Mesenchymal stem cell (in vitro differentiated cells and primary cell): ENCODE measurements around the gene MGAT5B.

Experiments
- DNase-seq: peaks from one replicate; pipeline ENCODE4 v3.0.0-alpha.2; 2013
- H2AFZ ChIP-seq: one replicate; pipeline ENCODE4 v1.6.1; 2013; ENCODE audit warnings: low read depth, mild to moderate bottlenecking, control low read depth, inconsistent platforms, low read length, moderate library complexity
- H2AK5ac ChIP-seq: 2 replicates; pipeline ENCODE4 v1.6.1; 2013; ENCODE audit warnings: low read length, moderate library complexity, mild to moderate bottlenecking, inconsistent platforms; ENCODE audit not compliant: severe bottlenecking
- H2BK120ac ChIP-seq: one replicate; pipeline ENCODE4 v1.6.1; 2013; ENCODE audit warnings: low read depth, mild to moderate bottlenecking, inconsistent platforms, low read length, moderate library complexity
- H2BK12ac ChIP-seq, 2 experiments: one replicate each; pipeline ENCODE4 v1.6.1; 2013; ENCODE audit warnings: inconsistent platforms in 2 of 2, low read length in 2 of 2, mild to moderate bottlenecking in 2 of 2, moderate library complexity in 2 of 2, control low read depth in 1 of 2
- H2BK15ac ChIP-seq: one replicate; pipeline ENCODE4 v1.6.1; 2013; ENCODE audit warnings: mild to moderate bottlenecking, low read depth, inconsistent platforms; ENCODE audit not compliant: poor library complexity, severe bottlenecking
- H2BK5ac ChIP-seq: 2 replicates; pipeline ENCODE4 v1.6.1; 2013; ENCODE audit warnings: low read depth, mild to moderate bottlenecking, low read length, control low read depth, inconsistent platforms; ENCODE audit not compliant: poor library complexity, severe bottlenecking
- H3K14ac ChIP-seq, 2 experiments: one replicate each; pipeline ENCODE4 v1.6.1; 2013; ENCODE audit warnings: inconsistent platforms in 2 of 2, low read length in 2 of 2, control low read depth in 1 of 2, mild to moderate bottlenecking in 1 of 2, moderate library complexity in 1 of 2
- H3K18ac ChIP-seq, 2 experiments: one replicate each; pipeline ENCODE4 v1.6.1; 2013; ENCODE audit warnings: inconsistent platforms in 2 of 2, low read length in 2 of 2, control low read depth in 1 of 2, low read depth in 1 of 2, mild to moderate bottlenecking in 1 of 2
- H3K23ac ChIP-seq, 2 experiments: one replicate each; pipeline ENCODE4 v1.6.1; 2013; ENCODE audit warnings: inconsistent platforms in 2 of 2, low read length in 2 of 2, mild to moderate bottlenecking in 2 of 2, moderate library complexity in 2 of 2, control low read depth in 1 of 2
- H3K27ac ChIP-seq: 2 replicates; pipeline ENCODE4 v1.5.1; 2013; ENCODE audit warnings: mild to moderate bottlenecking, moderate library complexity, low read length, control low read depth, inconsistent platforms; ENCODE audit not compliant: poor library complexity, severe bottlenecking
- H3K27me3 ChIP-seq, 2 experiments: 2 replicates each; pipeline versions ENCODE4 v1.6.1 to v1.7.0; 2013; ENCODE audit warnings: low read length in 2 of 2, mild to moderate bottlenecking in 2 of 2, moderate library complexity in 2 of 2, control low read depth in 1 of 2, inconsistent platforms in 1 of 2; ENCODE audit not compliant: control insufficient read depth in 1 of 2, insufficient read depth in 1 of 2
- H3K36me3 ChIP-seq, 2 experiments: 2 replicates each; pipeline versions ENCODE4 v1.6.1 to v1.7.0; 2013; ENCODE audit warnings: low read length in 2 of 2, control low read depth in 1 of 2, inconsistent platforms in 1 of 2, low read depth in 1 of 2, mild to moderate bottlenecking in 1 of 2; ENCODE audit not compliant: insufficient read depth in 2 of 2, control insufficient read depth in 1 of 2
- H3K4ac ChIP-seq, 2 experiments: one replicate each; pipeline ENCODE4 v1.6.1; 2013; ENCODE audit warnings: inconsistent platforms in 2 of 2, low read length in 2 of 2, mild to moderate bottlenecking in 2 of 2, moderate library complexity in 2 of 2, control low read depth in 1 of 2, low read depth in 1 of 2
- H3K4me1 ChIP-seq: 2 replicates; pipeline ENCODE4 v1.6.1; 2013; ENCODE audit warnings: low read depth, low read length, control low read depth; ENCODE audit not compliant: control insufficient read depth, insufficient read depth
- H3K4me2 ChIP-seq: 2 replicates; pipeline ENCODE4 v1.6.1; 2013; ENCODE audit warnings: low read length, mild to moderate bottlenecking, inconsistent platforms; ENCODE audit not compliant: poor library complexity, severe bottlenecking
- H3K4me3 ChIP-seq, 2 experiments: 2 replicates each; pipeline versions ENCODE4 v1.5.1 to v1.7.0; 2013; ENCODE audit warnings: low read length in 2 of 2, mild to moderate bottlenecking in 2 of 2, control low read depth in 1 of 2, low read depth in 1 of 2; ENCODE audit not compliant: insufficient read depth in 1 of 2
- H3K79me1 ChIP-seq: replicated peaks from 2 replicates; pipeline ENCODE4 v1.6.1; 2013; ENCODE audit warnings: mild to moderate bottlenecking, control low read depth, low read length, inconsistent platforms; ENCODE audit not compliant: poor library complexity, severe bottlenecking
- H3K9ac ChIP-seq: 2 replicates; pipeline ENCODE4 v1.7.0; 2013; ENCODE audit warnings: mild to moderate bottlenecking, low read length, moderate library complexity
- H3K9me3 ChIP-seq: 2 replicates; pipeline ENCODE4 v1.7.0; 2013; ENCODE audit warnings: mild to moderate bottlenecking, low read length; ENCODE audit not compliant: control insufficient read depth
- H4K8ac ChIP-seq: one replicate; pipeline ENCODE4 v1.6.1; 2013; ENCODE audit warnings: inconsistent platforms, mild to moderate bottlenecking, low read length, moderate library complexity
- H4K91ac ChIP-seq: one replicate; pipeline ENCODE4 v1.6.1; 2013; ENCODE audit warnings: mild to moderate bottlenecking, low read length, inconsistent platforms
- WGBS: methylation state at CpG from one replicate; pipeline ENCODE4 v1.1.7; 2013; ENCODE audit warnings: mixed read lengths; 5-methylcytosine and 5-hydroxymethylcytosine counted together

MGAT5B gene

DNA sequence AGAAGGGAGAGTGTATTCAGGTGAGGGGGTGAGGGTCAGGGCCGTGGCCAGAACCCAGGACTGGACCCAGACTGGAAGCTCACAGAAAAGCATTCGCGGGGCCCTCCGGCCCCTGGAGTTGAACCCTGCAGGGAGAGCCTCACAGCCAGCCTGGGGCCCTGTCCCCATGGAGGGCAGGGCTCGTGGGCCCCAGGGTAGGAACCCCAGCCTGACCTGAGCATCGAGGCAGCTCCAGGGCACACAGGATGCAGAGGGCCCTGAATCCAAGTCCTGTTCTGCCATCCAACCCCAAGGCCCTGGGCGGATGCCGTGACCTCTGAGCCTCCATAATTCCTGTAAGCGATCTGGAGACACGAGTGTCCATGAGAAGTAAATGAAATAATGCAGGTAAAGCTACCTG, 79.1 kb downstream of the MGAT5B start:
- no peak for DNase-seq
- Histone ChIP-seq H3K79me1 (no peaks in the 10 kb centered on the region), H2AFZ (no peak overlapping the region), H2BK120ac (no peak overlapping the region), H3K4me2 (no peak overlapping the region), H3K4ac (no peak overlapping the region), H3K18ac (no peak overlapping the region), H2BK12ac (no peak overlapping the region), H3K27ac (no peak overlapping the region), H3K9me3 (no peaks in the 10 kb centered on the region), H3K4me1 (no peaks in the 10 kb centered on the region), H4K91ac (no peak overlapping the region), H3K14ac (no peak overlapping the region), H3K4me3 (no peak overlapping the region), H2AK5ac (no peak overlapping the region), H3K23ac (no peak overlapping the region), H3K36me3 (no peaks in the 10 kb centered on the region), H2BK5ac (no peak overlapping the region), H4K8ac (no peak overlapping the region), H3K27me3 (peaks cover 0 to 45% of the 10 kb centered on the region in 2 experiments), H3K9ac (no peak overlapping the region), H2BK15ac (no peak overlapping the region)
- 80% methylated on average over 10 of the region's 10 CpGs for WGBS

DNA sequence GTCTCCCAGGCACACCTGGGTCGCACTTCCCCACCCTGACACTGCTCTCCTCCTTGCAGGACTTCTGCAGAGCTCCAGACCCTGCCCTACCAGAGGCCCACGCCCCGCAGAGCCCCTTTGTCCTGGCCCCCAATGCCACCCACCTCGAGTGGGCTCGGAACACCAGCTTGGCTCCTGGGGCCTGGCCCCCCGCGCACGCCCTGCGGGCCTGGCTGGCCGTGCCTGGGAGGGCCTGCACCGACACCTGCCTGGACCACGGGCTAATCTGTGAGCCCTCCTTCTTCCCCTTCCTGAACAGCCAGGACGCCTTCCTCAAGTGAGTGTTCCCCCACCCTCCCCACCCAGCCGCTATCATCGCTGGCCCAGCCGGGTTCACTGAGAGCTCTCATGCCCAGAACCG, 79.6 kb downstream of the MGAT5B start:
- 93% methylated on average over 11 of the region's 17 CpGs for WGBS
- H2BK120ac ChIP-seq, result no peak overlapping the region
- H2AFZ ChIP-seq, result no peak overlapping the region
- no peak overlapping the region for H2AK5ac ChIP-seq
- H3K14ac ChIP-seq, result no peak overlapping the region
- no peak overlapping the region for H4K91ac ChIP-seq
- H3K18ac ChIP-seq, result no peak overlapping the region
- no peak overlapping the region for H3K9ac ChIP-seq
- peaks cover 0 to 44% of the 10 kb centered on the region in 2 experiments for H3K27me3 ChIP-seq
- no peaks in the 10 kb centered on the region for H3K4me1 ChIP-seq
- no peak for DNase-seq
- no peak overlapping the region for H3K4me2 ChIP-seq
- H3K9me3 ChIP-seq, result no peaks in the 10 kb centered on the region
- H3K4ac ChIP-seq, result no peak overlapping the region
- H3K4me3 ChIP-seq, result no peak overlapping the region
- no peaks in the 10 kb centered on the region for H3K36me3 ChIP-seq
- H4K8ac ChIP-seq, result no peak overlapping the region
- no peak overlapping the region for H3K27ac ChIP-seq
- H2BK5ac ChIP-seq, result no peak overlapping the region
- H3K79me1 ChIP-seq, result no peaks in the 10 kb centered on the region
- no peak overlapping the region for H2BK15ac ChIP-seq
- H2BK12ac ChIP-seq, result no peak overlapping the region
- no peak overlapping the region for H3K23ac ChIP-seq

DNA sequence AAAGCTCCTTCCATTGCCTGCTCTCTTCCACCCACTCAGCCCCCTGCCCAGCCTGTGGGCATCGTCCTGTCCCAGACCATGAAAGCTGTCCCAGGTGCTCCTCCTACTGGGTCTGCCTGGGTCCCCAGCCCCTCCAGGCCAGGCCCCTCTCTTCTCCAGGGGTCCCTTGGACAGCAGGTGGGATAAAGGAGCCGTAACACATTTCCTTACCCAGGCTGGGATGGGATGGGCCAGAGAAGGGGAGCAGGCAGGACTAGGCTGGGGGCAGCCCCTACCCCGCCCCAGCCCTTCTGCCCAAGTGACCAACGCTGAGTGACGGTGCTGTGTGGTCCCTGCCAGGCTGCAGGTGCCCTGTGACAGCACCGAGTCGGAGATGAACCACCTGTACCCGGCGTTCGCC, 80.1 kb downstream of the MGAT5B start:
- H4K8ac ChIP-seq, result no peak overlapping the region
- no peak overlapping the region for H3K18ac ChIP-seq
- H3K9ac ChIP-seq, result no peak overlapping the region
- no peak overlapping the region for H2AFZ ChIP-seq
- no peaks in the 10 kb centered on the region for H3K9me3 ChIP-seq
- no peaks in the 10 kb centered on the region for H3K4me1 ChIP-seq
- no peak overlapping the region for H3K14ac ChIP-seq
- peaks cover 0 to 47% of the 10 kb centered on the region in 2 experiments for H3K27me3 ChIP-seq
- no peaks in the 10 kb centered on the region for H3K79me1 ChIP-seq
- no peak for DNase-seq
- no peak overlapping the region for H3K4ac ChIP-seq
- H2BK120ac ChIP-seq, result no peak overlapping the region
- H3K36me3 ChIP-seq, result no peaks in the 10 kb centered on the region
- H2BK12ac ChIP-seq, result no peak overlapping the region
- no peak overlapping the region for H2BK15ac ChIP-seq
- 90% methylated on average over 10 of the region's 10 CpGs for WGBS
- H2AK5ac ChIP-seq, result no peak overlapping the region
- peak overlapping the region in 1 of 2 experiments; percentile 32 for H3K23ac ChIP-seq
- H2BK5ac ChIP-seq, result no peak overlapping the region
- no peak overlapping the region for H3K4me3 ChIP-seq
- H4K91ac ChIP-seq, result no peak overlapping the region
- no peak overlapping the region for H3K4me2 ChIP-seq
- no peak overlapping the region for H3K27ac ChIP-seq

DNA sequence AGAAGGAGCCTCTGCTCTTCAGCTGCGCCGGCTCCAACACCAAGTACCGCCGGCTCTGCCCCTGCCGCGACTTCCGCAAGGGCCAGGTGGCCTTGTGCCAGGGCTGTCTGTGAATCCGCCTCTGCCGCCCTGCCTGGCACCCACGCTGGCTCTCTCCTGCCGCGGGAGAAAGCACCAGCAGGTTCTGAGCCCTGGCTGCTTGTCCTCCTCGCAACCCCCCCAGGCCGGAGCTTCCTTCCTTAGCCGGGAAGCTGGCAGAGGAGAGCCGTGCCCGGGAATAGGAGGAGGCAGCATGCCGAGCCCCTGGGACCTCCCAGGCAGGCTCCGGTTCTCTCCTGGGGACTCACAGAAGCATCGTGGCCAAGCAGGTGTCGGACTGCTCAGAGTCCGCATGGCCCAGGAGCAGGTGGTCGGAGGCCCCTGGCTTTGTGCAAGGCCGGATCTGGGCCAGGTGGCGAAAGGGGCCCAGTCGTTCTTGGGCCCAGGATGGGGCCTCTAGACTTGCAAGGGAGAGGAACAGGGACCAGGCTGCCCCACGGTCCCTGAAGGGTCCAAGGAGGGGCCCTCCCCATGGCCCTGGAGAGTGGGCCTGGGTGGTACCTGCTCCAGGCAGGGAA, 80.6 kb downstream of the MGAT5B start:
- 91% methylated on average over 27 of the region's 27 CpGs for WGBS
- no peaks in the 10 kb centered on the region for H3K4me1 ChIP-seq
- H4K91ac ChIP-seq, result no peak overlapping the region
- no peak overlapping the region for H3K27ac ChIP-seq
- no peak overlapping the region for H2BK15ac ChIP-seq
- no peak overlapping the region for H2BK120ac ChIP-seq
- H2BK12ac ChIP-seq, result no peak overlapping the region
- peak overlapping the region in 1 of 2 experiments; percentile 42 for H3K23ac ChIP-seq
- no peak overlapping the region for H3K4ac ChIP-seq
- no peak for DNase-seq
- H3K36me3 ChIP-seq, result no peaks in the 10 kb centered on the region
- no peak overlapping the region for H3K4me2 ChIP-seq
- no peak overlapping the region for H3K18ac ChIP-seq
- no peak overlapping the region for H2BK5ac ChIP-seq
- no peak overlapping the region for H3K9ac ChIP-seq
- no peak overlapping the region for H2AK5ac ChIP-seq
- no peak overlapping the region for H2AFZ ChIP-seq
- peaks cover 0 to 47% of the 10 kb centered on the region in 2 experiments for H3K27me3 ChIP-seq
- no peaks in the 10 kb centered on the region for H3K9me3 ChIP-seq
- H3K79me1 ChIP-seq, result no peaks in the 10 kb centered on the region
- H4K8ac ChIP-seq, result no peak overlapping the region
- no peak overlapping the region for H3K4me3 ChIP-seq
- H3K14ac ChIP-seq, result no peak overlapping the region
